Lower lobe of right lung (tissue), 2 donors: ENCODE data around the gene RMND5B. TPM values are rescaled to one million over a fixed set of nuclear protein-coding genes. Genes with fewer than 3 reads are reported as not detected.

Source experiments
- ATAC-seq, 2 donors: fragments of 200-7000 bp; cut with Tn5 transposase; one replicate each; pipeline ENCODE4 v1.9.1; 2020 to 2022; ENCODE audit warnings: mild to moderate bottlenecking in 2 of 2, moderate library complexity in 2 of 2
- DNase-seq: peaks from one replicate; pipeline ENCODE4 v3.0.0-alpha.2; 2020
- H3K27ac ChIP-seq: fragments of 200-600 bp; one replicate; pipeline ENCODE4 v1.8.0; 2022
- H3K27me3 ChIP-seq: fragments of 200-600 bp; one replicate; pipeline ENCODE4 v1.8.0; 2022; ENCODE audit warnings: low read depth
- H3K36me3 ChIP-seq: fragments of 200-600 bp; one replicate; pipeline ENCODE4 v1.8.0; 2022; ENCODE audit warnings: mild to moderate bottlenecking
- H3K4me1 ChIP-seq: fragments of 200-600 bp; one replicate; pipeline ENCODE4 v1.8.0; 2022
- H3K4me3 ChIP-seq: fragments of 200-600 bp; one replicate; pipeline ENCODE4 v1.8.0; 2022; ENCODE audit warnings: mild to moderate bottlenecking
- H3K9me3 ChIP-seq: fragments of 200-600 bp; one replicate; pipeline ENCODE4 v1.8.0; 2022
- intact Hi-C: fragments of 100-400 bp; cut with DNase I; formaldehyde crosslinking; loops from one replicate; pipeline ENCODE4 v1.11.0; 2022
- total RNA-seq: library from RNA; stranded (reverse); fragmentation: NEBNext Ultra II Directional; extraction: Animal tissue kit (Norgen Biotek cat#: 25700); gene quantifications from one replicate; pipeline ENCODE4 v1.2.1, GENCODE V29; 2021
- TF ChIP-seq, protein P1 (sequence below): fragments of 200-600 bp; IDR thresholded peaks from one replicate; pipeline ENCODE4 v1.8.0; 2022; ENCODE audit warnings: antibody characterized with exemption, mild to moderate bottlenecking
- donor health status: DM: no; HTN: yes; CAD: no; lungs with severe emphysema.

Gene RMND5B
- total RNA-seq, 1 donor from 2014 or later: 38.6 TPM

DNA sequence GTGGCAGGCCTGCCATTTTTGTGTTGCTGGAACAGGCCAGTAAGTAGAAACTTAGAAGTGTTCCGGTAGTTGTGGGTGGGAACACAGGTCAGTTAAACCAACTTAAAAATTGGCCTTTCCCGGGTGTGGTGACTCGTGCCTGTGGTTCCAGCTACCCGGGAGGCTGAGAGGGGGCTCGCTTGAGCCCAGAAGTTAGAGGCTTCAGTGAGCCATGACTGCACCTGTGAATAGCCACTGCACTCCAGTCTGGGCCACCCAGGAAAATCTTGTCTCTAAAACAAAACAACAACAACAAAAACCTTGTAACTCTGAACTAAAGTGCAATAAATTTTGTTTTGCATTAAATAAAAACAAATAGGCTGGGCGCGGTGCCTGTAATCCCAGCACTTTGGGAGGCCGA is 24.3 kb downstream of the RMND5B start:
- ATAC-seq (no peak), DNase-seq (no peak)
- Histone ChIP-seq H3K27me3 (no peaks in the 10 kb centered on the region), H3K36me3 (peaks cover 15% of the 10 kb centered on the region), H3K27ac (no peak overlapping the region), H3K4me1 (peaks cover 26% of the 10 kb centered on the region), H3K4me3 (no peak overlapping the region), H3K9me3 (no peaks in the 10 kb centered on the region)
- TF ChIP-seq, protein P1, sequence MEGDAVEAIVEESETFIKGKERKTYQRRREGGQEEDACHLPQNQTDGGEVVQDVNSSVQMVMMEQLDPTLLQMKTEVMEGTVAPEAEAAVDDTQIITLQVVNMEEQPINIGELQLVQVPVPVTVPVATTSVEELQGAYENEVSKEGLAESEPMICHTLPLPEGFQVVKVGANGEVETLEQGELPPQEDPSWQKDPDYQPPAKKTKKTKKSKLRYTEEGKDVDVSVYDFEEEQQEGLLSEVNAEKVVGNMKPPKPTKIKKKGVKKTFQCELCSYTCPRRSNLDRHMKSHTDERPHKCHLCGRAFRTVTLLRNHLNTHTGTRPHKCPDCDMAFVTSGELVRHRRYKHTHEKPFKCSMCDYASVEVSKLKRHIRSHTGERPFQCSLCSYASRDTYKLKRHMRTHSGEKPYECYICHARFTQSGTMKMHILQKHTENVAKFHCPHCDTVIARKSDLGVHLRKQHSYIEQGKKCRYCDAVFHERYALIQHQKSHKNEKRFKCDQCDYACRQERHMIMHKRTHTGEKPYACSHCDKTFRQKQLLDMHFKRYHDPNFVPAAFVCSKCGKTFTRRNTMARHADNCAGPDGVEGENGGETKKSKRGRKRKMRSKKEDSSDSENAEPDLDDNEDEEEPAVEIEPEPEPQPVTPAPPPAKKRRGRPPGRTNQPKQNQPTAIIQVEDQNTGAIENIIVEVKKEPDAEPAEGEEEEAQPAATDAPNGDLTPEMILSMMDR: no peak
- intact Hi-C loops: no loop called here

DNA sequence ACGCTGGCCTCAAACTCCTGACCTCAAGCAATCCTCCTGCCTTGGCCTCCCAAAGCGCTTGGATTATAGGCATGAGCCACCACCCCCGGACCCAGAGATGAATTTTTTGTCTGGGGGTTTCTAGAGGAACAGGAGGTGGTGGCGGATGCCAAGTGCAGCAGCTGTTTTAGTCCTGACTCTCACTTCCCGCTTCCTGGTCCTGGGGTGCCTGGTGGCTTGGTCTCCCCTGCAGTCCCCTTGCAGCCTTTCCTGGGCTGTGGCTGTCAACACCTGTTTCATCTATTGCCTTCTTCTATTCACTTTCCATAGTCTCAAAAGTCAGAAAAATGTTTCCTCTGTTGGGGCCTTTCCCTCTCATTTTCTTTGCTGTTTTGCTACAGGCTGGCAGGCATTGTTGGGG is 29.4 kb downstream of the RMND5B start:
- no peaks in the 10 kb centered on the region for H3K9me3 ChIP-seq
- no peak overlapping the region for H3K4me3 ChIP-seq
- H3K4me1 ChIP-seq: peaks cover 9% of the 10 kb centered on the region
- no peaks in the 10 kb centered on the region for H3K36me3 ChIP-seq
- no peak overlapping the region for H3K27ac ChIP-seq
- intact Hi-C loops: loop anchor here (5.0 kb wide), 1 partner anchor 83 kb away; no protein-coding TSS in a partner anchor
- H3K27me3 ChIP-seq: peaks cover 15% of the 10 kb centered on the region
- TF ChIP-seq, protein P1: no peak
- DNase-seq: no peak
- ATAC-seq: no peak

DNA sequence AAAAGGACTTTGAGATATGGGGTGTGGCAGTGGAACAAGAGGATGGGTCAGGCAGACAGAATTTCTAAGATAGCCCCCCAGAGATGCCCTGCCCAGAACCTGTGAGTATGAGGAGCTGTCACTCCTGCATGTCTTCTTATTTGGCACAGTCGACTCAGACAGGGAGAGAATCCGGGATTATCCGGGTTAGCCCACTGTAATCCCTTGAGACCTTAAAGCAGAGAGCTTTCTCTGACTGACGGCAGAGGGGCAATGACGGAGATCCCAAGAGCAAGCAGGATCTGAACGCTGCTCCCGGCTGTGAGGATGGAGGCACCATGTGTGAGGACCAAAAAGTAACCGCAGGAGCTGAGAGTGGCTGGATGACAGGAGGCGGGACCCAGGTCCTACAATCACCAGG is 31.7 kb downstream of the RMND5B start:
- TF ChIP-seq, protein P1: no peak
- intact Hi-C loops: loop anchor here (5.0 kb wide), 1 partner anchor 85 kb away; no protein-coding TSS in a partner anchor
- no peaks in the 10 kb centered on the region for H3K36me3 ChIP-seq

DNA sequence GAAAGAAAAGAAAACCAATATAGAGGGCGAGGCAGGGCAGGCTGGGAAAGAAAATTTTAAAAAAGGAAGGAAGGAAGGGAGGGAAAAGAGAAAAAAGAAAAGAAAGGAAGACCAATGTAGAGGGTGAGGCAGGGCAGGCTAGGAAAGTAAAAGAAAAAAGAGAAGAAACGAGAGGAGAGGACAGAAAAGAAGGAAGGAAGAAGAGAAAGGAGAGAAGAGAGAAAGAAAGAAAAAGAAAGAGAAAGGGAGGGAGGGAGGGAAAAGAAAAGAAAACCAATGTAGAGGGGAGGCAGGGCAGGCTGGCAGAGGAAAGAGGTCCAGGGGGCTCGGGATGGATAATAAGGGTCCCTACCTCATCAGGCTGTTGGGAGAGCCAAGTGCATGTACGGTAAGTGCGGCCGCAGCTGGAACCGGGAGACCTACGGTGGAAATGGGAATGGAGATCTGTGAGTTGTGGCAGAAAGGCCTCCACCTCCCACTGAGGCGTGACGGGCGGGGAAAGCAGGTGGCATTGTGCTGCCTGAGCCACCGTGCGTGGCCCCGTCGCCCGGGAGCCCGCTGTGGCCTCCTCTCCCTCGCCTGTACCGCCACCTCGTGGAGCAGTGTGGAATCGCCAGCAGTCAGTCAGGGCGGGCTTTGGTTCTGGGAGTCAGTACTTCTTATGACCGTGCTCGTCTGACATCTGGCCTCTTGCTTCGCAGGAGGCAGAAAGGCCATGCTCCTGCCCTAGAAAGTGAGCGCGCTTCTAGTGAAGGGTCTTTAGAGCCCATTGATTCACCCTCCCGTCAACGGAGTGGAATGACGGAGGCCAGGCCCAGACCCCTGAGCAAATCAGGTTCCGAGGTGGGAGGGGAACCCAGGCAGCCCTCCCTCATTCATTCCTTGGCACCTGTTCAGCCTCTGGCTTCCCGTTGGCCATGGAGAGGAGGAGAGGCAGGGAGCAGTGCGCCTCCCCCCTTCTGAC is 33.2 kb downstream of the RMND5B start:
- ATAC-seq: peak; percentile 98

More for the DNA sequence above, 31.7 kb downstream of the RMND5B start:
- H3K27ac ChIP-seq: no peak overlapping the region
- no peak overlapping the region for H3K4me3 ChIP-seq
- no peaks in the 10 kb centered on the region for H3K9me3 ChIP-seq
- DNase-seq (no peak), ATAC-seq (no peak)
- peaks cover 9% of the 10 kb centered on the region for H3K4me1 ChIP-seq
- peaks cover 26% of the 10 kb centered on the region for H3K27me3 ChIP-seq

DNA sequence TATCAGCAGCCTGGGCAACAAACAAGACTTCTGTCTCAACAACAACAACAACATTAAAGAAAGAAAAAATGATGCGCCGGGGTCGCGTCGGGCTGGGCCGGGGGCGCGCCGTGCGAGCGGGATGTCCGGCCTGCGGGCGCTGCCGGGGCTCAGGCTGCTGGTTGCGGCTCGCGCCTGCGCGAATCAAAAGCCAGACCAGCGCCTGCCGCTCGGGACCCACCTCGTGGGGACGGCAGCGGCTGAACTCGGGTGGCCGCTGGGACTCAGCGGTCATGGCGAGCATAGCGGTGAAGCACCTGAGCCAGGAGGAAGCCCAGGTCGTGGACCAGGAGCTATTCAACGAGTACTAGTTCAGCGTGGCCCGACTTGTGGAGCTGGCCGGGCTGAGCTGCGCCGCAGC is 34.8 kb downstream of the RMND5B start:
- TF ChIP-seq, protein P1: no peak
- Histone ChIP-seq H3K27me3 (peaks cover 26% of the 10 kb centered on the region), H3K27ac (no peak overlapping the region), H3K9me3 (no peaks in the 10 kb centered on the region), H3K4me1 (peaks cover 9% of the 10 kb centered on the region), H3K4me3 (no peak overlapping the region), H3K36me3 (no peaks in the 10 kb centered on the region)
- DNase-seq (no peak), ATAC-seq (no peak)
- intact Hi-C loops: no loop called here

More for the DNA sequence above, 33.2 kb downstream of the RMND5B start:
- no peaks in the 10 kb centered on the region for H3K9me3 ChIP-seq
- H3K4me3 ChIP-seq: no peak overlapping the region
- H3K36me3 ChIP-seq: no peaks in the 10 kb centered on the region
- H3K4me1 ChIP-seq: peaks cover 9% of the 10 kb centered on the region
- peaks cover 26% of the 10 kb centered on the region for H3K27me3 ChIP-seq
- TF ChIP-seq, protein P1: peak; percentile 100
- intact Hi-C loops: loop anchor here (5.0 kb wide), 1 partner anchor 87 kb away; no protein-coding TSS in a partner anchor
- H3K27ac ChIP-seq: no peak overlapping the region
- DNase-seq: peak; percentile 88
